Activated naive CD4-positive, alpha-beta T cell treated with anti-CD3 and anti-CD28 coated beads, Interleukin-2, amount 50 U/mL, for 72 hours (primary cell): ENCODE data around the gene TMA16. TPM values are rescaled to one million over a fixed set of nuclear protein-coding genes. Genes with fewer than 3 reads are reported as not detected.
A peak's percentile ranks its signal among the peaks of the same experiment; 100 is the strongest.
"Not testable (repeated sequence)": the region's sequence is repeated elsewhere in the genome, so short reads cannot be mapped to it uniquely, and the experiment has no call there.

Source experiments
- ATAC-seq, 2 donors: fragments of 150-1000 bp; cut with Tn5 transposase; 2 replicates each; pipeline ENCODE4 v1.10.0; 2021; ENCODE audit warnings: mild to moderate bottlenecking in 2 of 2, moderate library complexity in 2 of 2
- DNase-seq, 2 donors: peaks; one replicate each; pipeline ENCODE4 v3.0.0; 2021 to 2022; ENCODE audit warnings: low spot score in 2 of 2
- H3K27ac Mint-ChIP-seq, 2 donors: one replicate each; pipeline ENCODE4 v1.8.0; 2022; ENCODE audit warnings: mild to moderate bottlenecking in 2 of 2, mixed read lengths in 2 of 2
- H3K36me3 Mint-ChIP-seq, 2 donors: one replicate each; pipeline ENCODE4 v1.8.0; 2022; ENCODE audit warnings: mixed read lengths in 2 of 2
- H3K9me3 Mint-ChIP-seq, 2 donors: one replicate each; pipeline ENCODE4 v1.8.0; 2022; ENCODE audit warnings: mixed read lengths in 2 of 2
- total RNA-seq, 2 donors: library from RNA; stranded (reverse); gene quantifications; one replicate each; pipeline ENCODE4 v1.2.3, GENCODE V29; 2022

The TMA16 gene
- total RNA-seq, 2 donors from 2014 or later, result 20.2 to 45.4 TPM

GRCh38 chr4:163492951-163493504 is 1.5 kb upstream of the TMA16 start:
- Mint-ChIP-seq H3K27ac (peak overlapping the region in 1 of 2 donors; percentile 98), H3K36me3 (peaks cover 17 to 19% of the 10 kb centered on the region in 2 donors), H3K9me3 (no peaks in the 10 kb centered on the region)
- DNase-seq (no peak), ATAC-seq (no peak)

- no peak for DNase-seq
- peak overlapping the region; percentile 98 for H3K27ac Mint-ChIP-seq
- ATAC-seq, result peak; percentile 47 to 59
- H3K9me3 Mint-ChIP-seq, result no peaks in the 10 kb centered on the region
- H3K36me3 Mint-ChIP-seq, result peaks cover 17 to 19% of the 10 kb centered on the region in 2 donors
These were observed 689 bp upstream of the TMA16 start for GRCh38 chr4:163493643-163494359.

- Mint-ChIP-seq H3K9me3 (no peaks in the 10 kb centered on the region), H3K36me3 (peaks cover 17 to 19% of the 10 kb centered on the region in 2 donors), H3K27ac (peak overlapping the region; percentile 58 to 98)
- DNase-seq (no peak), ATAC-seq (no peak)
These were observed 1.4 kb downstream of the TMA16 start for GRCh38 chr4:163495900-163496299.

GRCh38 chr4:163500586-163500985 is 6.1 kb downstream of the TMA16 start:
- Mint-ChIP-seq H3K9me3 (no peaks in the 10 kb centered on the region), H3K36me3 (peaks cover 3 to 20% of the 10 kb centered on the region in 2 donors), H3K27ac (no peak overlapping the region)
- DNase-seq (no peak), ATAC-seq (no peak)

GRCh38 chr4:163505374-163505773 is 10.9 kb downstream of the TMA16 start:
- no peak for ATAC-seq
- peaks cover 0 to 16% of the 10 kb centered on the region in 2 donors for H3K36me3 Mint-ChIP-seq
- DNase-seq, result no peak
- no peaks in the 10 kb centered on the region for H3K9me3 Mint-ChIP-seq
- H3K27ac Mint-ChIP-seq, result no peak overlapping the region

GRCh38 chr4:163515198-163515597 is 20.7 kb downstream of the TMA16 start:
- peaks cover 26 to 32% of the 10 kb centered on the region in 2 donors for H3K36me3 Mint-ChIP-seq
- DNase-seq (no peak), ATAC-seq (no peak)
- no peak overlapping the region for H3K27ac Mint-ChIP-seq
- no peaks in the 10 kb centered on the region for H3K9me3 Mint-ChIP-seq

- H3K27ac Mint-ChIP-seq, result no peak overlapping the region
- ATAC-seq (no peak), DNase-seq (no peak)
- peaks cover 12 to 32% of the 10 kb centered on the region in 2 donors for H3K36me3 Mint-ChIP-seq
- H3K9me3 Mint-ChIP-seq, result no peaks in the 10 kb centered on the region
These were observed 29.4 kb downstream of the TMA16 start for GRCh38 chr4:163523791-163524365.

GRCh38 chr4:163525982-163526381 is 31.5 kb downstream of the TMA16 start:
- Mint-ChIP-seq H3K9me3 (no peaks in the 10 kb centered on the region), H3K27ac (no peak overlapping the region), H3K36me3 (peaks cover 10 to 20% of the 10 kb centered on the region in 2 donors)
- DNase-seq (no peak), ATAC-seq (no peak)

- ATAC-seq (no peak), DNase-seq (no peak)
- peaks cover 10 to 15% of the 10 kb centered on the region in 2 donors for H3K36me3 Mint-ChIP-seq
- H3K27ac Mint-ChIP-seq, result no peak overlapping the region
- no peaks in the 10 kb centered on the region for H3K9me3 Mint-ChIP-seq
These were observed 32.7 kb downstream of the TMA16 start for GRCh38 chr4:163527172-163527571.

GRCh38 chr4:163528653-163529052 is 34.2 kb downstream of the TMA16 start:
- no peaks in the 10 kb centered on the region for H3K9me3 Mint-ChIP-seq
- ATAC-seq, result no peak
- no peak overlapping the region for H3K27ac Mint-ChIP-seq
- DNase-seq, result no peak
- H3K36me3 Mint-ChIP-seq, result peaks cover 9 to 10% of the 10 kb centered on the region in 2 donors

GRCh38 chr4:163534056-163534455 is 39.6 kb downstream of the TMA16 start:
- Mint-ChIP-seq H3K36me3 (peaks cover 4% of the 10 kb centered on the region in 2 donors), H3K27ac (peak overlapping the region in 1 of 2 donors; percentile 53), H3K9me3 (no peaks in the 10 kb centered on the region)
- ATAC-seq (no peak), DNase-seq (no peak)

GRCh38 chr4:163535657-163536056 is 41.2 kb downstream of the TMA16 start:
- H3K36me3 Mint-ChIP-seq, result peaks cover 0 to 4% of the 10 kb centered on the region in 2 donors
- no peaks in the 10 kb centered on the region for H3K9me3 Mint-ChIP-seq
- DNase-seq, result no peak
- H3K27ac Mint-ChIP-seq, result no peak overlapping the region
- ATAC-seq, result no peak

- DNase-seq (no peak), ATAC-seq (no peak)
- Mint-ChIP-seq H3K9me3 (no peaks in the 10 kb centered on the region), H3K36me3 (peaks cover 0 to 4% of the 10 kb centered on the region in 2 donors), H3K27ac (no peak overlapping the region)
These were observed 41.6 kb downstream of the TMA16 start for GRCh38 chr4:163536091-163536490.

GRCh38 chr4:163537114-163537513 is 42.6 kb downstream of the TMA16 start:
- Mint-ChIP-seq H3K9me3 (no peaks in the 10 kb centered on the region), H3K36me3 (peaks cover 0 to 4% of the 10 kb centered on the region in 2 donors)
- no peak for ATAC-seq

GRCh38 chr4:163538820-163539219 is 44.3 kb downstream of the TMA16 start:
- H3K36me3 Mint-ChIP-seq, H3K9me3 Mint-ChIP-seq, H3K27ac Mint-ChIP-seq: not testable (repeated sequence)

More at GRCh38 chr4:163537114-163537513, 42.6 kb downstream of the TMA16 start:
- DNase-seq, result no peak
- no peak overlapping the region for H3K27ac Mint-ChIP-seq

GRCh38 chr4:163540448-163540847 is 46.0 kb downstream of the TMA16 start:
- H3K9me3 Mint-ChIP-seq, result no peaks in the 10 kb centered on the region
- peaks cover 0 to 4% of the 10 kb centered on the region in 2 donors for H3K36me3 Mint-ChIP-seq
- no peak overlapping the region for H3K27ac Mint-ChIP-seq
- ATAC-seq (no peak), DNase-seq (no peak)

More at GRCh38 chr4:163538820-163539219, 44.3 kb downstream of the TMA16 start:
- DNase-seq, ATAC-seq: not testable (repeated sequence)

GRCh38 chr4:163540977-163541376 is 46.5 kb downstream of the TMA16 start:
- Mint-ChIP-seq H3K36me3 (peaks cover 0 to 4% of the 10 kb centered on the region in 2 donors), H3K9me3 (no peaks in the 10 kb centered on the region), H3K27ac (no peak overlapping the region)
- no peak for ATAC-seq
- no peak for DNase-seq
